KMS-11 (cell line): ENCODE measurements around the gene RWDD3.
A peak's percentile ranks its signal among the peaks of the same experiment; 100 is the strongest.

Source experiments
- H2AFZ ChIP-seq: fragments of 200-600 bp; sonication (generic); 2 replicates; pipeline ENCODE4 v1.6.1; 2016; ENCODE audit warnings: antibody characterized with exemption, mixed run types, low read depth
- H3K27ac ChIP-seq: fragments of 200-600 bp; sonication (generic); 2 replicates; pipeline ENCODE4 v1.6.1; 2016; ENCODE audit warnings: mild to moderate bottlenecking, mixed run types
- H3K27me3 ChIP-seq: fragments of 200-600 bp; sonication (generic); 2 replicates; pipeline ENCODE4 v1.6.1; 2017; ENCODE audit warnings: mild to moderate bottlenecking, low read depth, mixed run types, moderate library complexity; ENCODE audit not compliant: insufficient read depth
- H3K36me3 ChIP-seq: fragments of 200-600 bp; sonication (generic); 2 replicates; pipeline ENCODE4 v1.6.1; 2017; ENCODE audit warnings: mild to moderate bottlenecking, mixed run types; ENCODE audit not compliant: insufficient read depth
- H3K4me1 ChIP-seq: fragments of 200-600 bp; sonication (generic); 2 replicates; pipeline ENCODE4 v1.6.1; 2016; ENCODE audit warnings: mild to moderate bottlenecking, low read depth, mixed run types; ENCODE audit not compliant: poor library complexity, severe bottlenecking
- H3K4me2 ChIP-seq: fragments of 200-600 bp; sonication (generic); 2 replicates; pipeline ENCODE4 v1.7.0; 2016; ENCODE audit warnings: mild to moderate bottlenecking, mixed run types
- H3K4me3 ChIP-seq: fragments of 200-600 bp; sonication (generic); IDR thresholded peaks from 2 replicates; pipeline ENCODE4 v1.6.1; 2017; ENCODE audit warnings: low read depth, low read length, mixed read lengths; ENCODE audit not compliant: insufficient read depth
- H3K79me2 ChIP-seq: fragments of 200-600 bp; sonication (generic); 2 replicates; pipeline ENCODE4 v1.6.1; 2016; ENCODE audit warnings: low read depth, mixed run types; ENCODE audit not compliant: insufficient read depth
- H3K9ac ChIP-seq: fragments of 200-600 bp; sonication (generic); 2 replicates; pipeline ENCODE4 v1.6.1; 2016; ENCODE audit warnings: mild to moderate bottlenecking, mixed run types
- H4K20me1 ChIP-seq: fragments of 200-600 bp; sonication (generic); 2 replicates; pipeline ENCODE4 v1.6.1; 2016; ENCODE audit warnings: mild to moderate bottlenecking, mixed run types; ENCODE audit not compliant: insufficient read depth
- CTCF ChIP-seq: fragments of 200-600 bp; sonication (generic); conservative IDR thresholded peaks from 2 replicates; pipeline ENCODE4 v1.6.1; 2017; ENCODE audit warnings: low read depth, mild to moderate bottlenecking, antibody characterized with exemption, low read length, moderate library complexity, mixed read lengths

Gene RWDD3

GRCh38 chr1:95233319-95233736 lies 682 bp upstream of the RWDD3 start:
- Histone ChIP-seq H3K4me1 (peaks cover 5% of the 10 kb centered on the region), H3K27me3 (no peaks in the 10 kb centered on the region), H3K36me3 (no peaks in the 10 kb centered on the region), H4K20me1 (no peaks in the 10 kb centered on the region), H3K4me2 (peak overlapping the region; percentile 54; the same call in 1 of the 2 replicates), H3K4me3 (no peak overlapping the region), H2AFZ (peak overlapping the region; percentile 85), H3K27ac (no peak overlapping the region), H3K9ac (no peak overlapping the region; the same call in 1 of the 2 replicates), H3K79me2 (no peaks in the 10 kb centered on the region)
- no peak for TF ChIP-seq CTCF

GRCh38 chr1:95236784-95237575 lies 3.0 kb downstream of the RWDD3 start:
- Histone ChIP-seq H3K9ac (no peak overlapping the region), H3K27ac (no peak overlapping the region), H2AFZ (no peak overlapping the region), H3K36me3 (no peaks in the 10 kb centered on the region), H4K20me1 (no peaks in the 10 kb centered on the region), H3K4me2 (no peak overlapping the region), H3K27me3 (no peaks in the 10 kb centered on the region), H3K4me1 (peaks cover 5% of the 10 kb centered on the region), H3K79me2 (no peaks in the 10 kb centered on the region), H3K4me3 (no peak overlapping the region)
- TF ChIP-seq CTCF = no peak

DNA sequence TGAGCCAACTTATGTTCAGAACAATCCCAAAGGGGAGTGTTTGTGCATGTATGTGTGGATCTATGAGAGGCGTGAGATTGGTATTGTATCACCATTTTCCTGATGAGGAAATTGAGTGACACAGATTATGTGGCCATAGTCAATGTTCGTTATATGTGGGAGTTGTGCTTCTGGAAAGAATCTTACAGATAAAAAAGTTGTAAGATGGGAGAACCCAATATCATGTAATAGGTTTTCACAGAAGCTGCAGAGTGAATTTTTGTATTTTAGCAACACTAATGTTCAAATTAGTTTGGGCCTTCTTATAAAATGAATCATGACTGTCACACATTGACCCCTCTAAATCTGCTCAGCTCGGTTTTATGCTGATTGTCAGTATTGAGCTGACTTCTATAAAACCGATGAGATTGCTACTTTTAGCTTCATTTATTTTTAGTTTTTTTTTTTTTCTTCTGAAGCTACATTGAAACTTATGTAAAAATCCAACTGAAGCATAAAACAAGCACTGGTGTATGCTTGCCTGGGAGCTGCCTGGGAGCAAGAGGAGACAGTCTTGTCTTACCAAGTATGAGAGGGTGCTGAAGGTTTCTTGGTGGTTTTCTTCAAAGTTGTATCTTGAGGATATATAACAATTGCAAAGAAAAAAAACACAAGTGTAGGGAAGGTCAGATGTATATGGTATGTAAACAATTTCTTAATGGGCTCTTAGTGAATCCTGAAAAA lies 4.1 kb downstream of the RWDD3 start:
- TF ChIP-seq CTCF = no peak
- H3K4me1 ChIP-seq = peaks cover 4% of the 10 kb centered on the region
- no peak overlapping the region for H2AFZ ChIP-seq
- no peaks in the 10 kb centered on the region for H3K27me3 ChIP-seq
- no peak overlapping the region for H3K27ac ChIP-seq
- H3K9ac ChIP-seq = no peak overlapping the region
- H4K20me1 ChIP-seq = no peaks in the 10 kb centered on the region
- H3K4me2 ChIP-seq = no peak overlapping the region
- H3K36me3 ChIP-seq = no peaks in the 10 kb centered on the region
- H3K4me3 ChIP-seq = no peak overlapping the region
- H3K79me2 ChIP-seq = no peaks in the 10 kb centered on the region

- Histone ChIP-seq H3K4me3 (no peak overlapping the region), H3K4me2 (no peak overlapping the region)
These were observed 11.0 kb downstream of the RWDD3 start for GRCh38 chr1:95245029-95245428.

More at GRCh38 chr1:95245029-95245428, 11.0 kb downstream of the RWDD3 start:
- Histone ChIP-seq H4K20me1 (no peaks in the 10 kb centered on the region), H3K36me3 (no peaks in the 10 kb centered on the region), H3K79me2 (no peaks in the 10 kb centered on the region), H2AFZ (no peak overlapping the region), H3K9ac (no peak overlapping the region), H3K4me1 (no peaks in the 10 kb centered on the region), H3K27ac (no peak overlapping the region), H3K27me3 (no peaks in the 10 kb centered on the region)
- no peak for TF ChIP-seq CTCF
